K562 (cell line): ENCODE results near the gene YAF2. TPM values are rescaled to one million over a fixed set of nuclear protein-coding genes. Genes with fewer than 3 reads are reported as not detected.

Experiments
- ATAC-seq: fragments of 200-7000 bp; cut with Tn5 transposase; 3 replicates; pipeline ENCODE4 v1.9.1; 2020; ENCODE audit warnings: moderate library complexity
- BruUV-seq: library from RNA; stranded (reverse); fragments of 400-500 nt; replicated peaks from 2 replicates; lab custom pipeline; 2021; lab: Mats Ljungman, UMichigan
- CTCF ChIA-PET: fragments of 300-600 bp; formaldehyde crosslinking; extraction: SDS; loops from one replicate; lab custom pipeline; 2021; ENCODE audit warnings: low intra/inter-chr PET ratio; lab: Yijun Ruan, JAX
- POLR2A ChIA-PET: fragments of 300-600, 350-650 bp; sonication (Branson Sonifier 250); formaldehyde crosslinking; extraction: SDS; loops from one replicate; lab custom pipeline; 2021; ENCODE audit warnings: antibody characterized with exemption, inconsistent platforms; lab: Yijun Ruan, JAX
- DNase-seq, 4 experiments: peaks; one replicate each; pipeline versions ENCODE4 v3.0.0 to v3.0.0-alpha.2; 2011 to 2018; ENCODE audit warnings: low spot score in 3 of 4, mixed read lengths in 3 of 4; ENCODE audit errors: extremely low read depth in 1 of 4
- FAIRE-seq: peaks from 2 replicates; lab custom pipeline; 2011; peaks lifted over from hg19 to GRCh38; lab: Jason Lieb, UNC
- H2AFZ ChIP-seq: 2 replicates; pipeline ENCODE4 v1.6.0; 2011; ENCODE audit warnings: low read depth, low read length, control low read depth, inconsistent platforms
- H3K27ac ChIP-seq: fragments of 200-600 bp; 3 replicates; pipeline ENCODE4 v1.8.0; 2011; ENCODE audit warnings: low read depth, mild to moderate bottlenecking, control low read depth, inconsistent platforms, low read length, moderate library complexity, mixed read lengths; ENCODE audit errors: extremely low read depth
- H3K27me3 ChIP-seq, 2 experiments: fragments of 300-600 bp in 1 of 2; 2 replicates in 1 of 2; 3 replicates in 1 of 2; pipeline versions ENCODE4 v1.6.0 to v1.8.0; 2011; ENCODE audit warnings: inconsistent platforms in 2 of 2, low read length in 2 of 2, mild to moderate bottlenecking in 1 of 2, mixed read lengths in 1 of 2, moderate library complexity in 1 of 2; ENCODE audit not compliant: control insufficient read depth in 2 of 2, insufficient read depth in 2 of 2
- H3K36me3 ChIP-seq: fragments of 300-600 bp; 3 replicates; pipeline ENCODE4 v1.8.0; 2011; ENCODE audit warnings: mild to moderate bottlenecking, low read length, inconsistent platforms; ENCODE audit not compliant: control insufficient read depth, insufficient read depth
- H3K4me1 ChIP-seq, 2 experiments: fragments of 200-600 bp in 1 of 2; replicated peaks in 1 of 2; 2 replicates in 1 of 2; 3 replicates in 1 of 2; pipeline versions ENCODE4 v1.5.1 to v1.8.0; 2011; ENCODE audit warnings: inconsistent platforms in 2 of 2, low read length in 2 of 2, mild to moderate bottlenecking in 1 of 2, mixed read lengths in 1 of 2, moderate library complexity in 1 of 2; ENCODE audit not compliant: control insufficient read depth in 2 of 2, insufficient read depth in 2 of 2
- H3K4me2 ChIP-seq: 2 replicates; pipeline ENCODE4 v1.6.1; 2011; ENCODE audit warnings: low read length, control low read depth, inconsistent platforms, mixed read lengths; ENCODE audit not compliant: insufficient read depth
- H3K4me3 ChIP-seq: fragments of 200-600 bp; sonication (generic), shearing (Covaris generic); 2 replicates; pipeline ENCODE4 v1.5.1; 2016; ENCODE audit warnings: control low read depth, inconsistent platforms
- H3K79me2 ChIP-seq: fragments of 200-600 bp; 3 replicates; pipeline ENCODE4 v1.8.0; 2011; ENCODE audit warnings: low read length, inconsistent platforms; ENCODE audit not compliant: control insufficient read depth, insufficient read depth
- H3K9ac ChIP-seq, 2 experiments: 2 replicates each; pipeline versions ENCODE4 v1.6.0 to v1.6.1; 2011; ENCODE audit warnings: low read depth in 2 of 2, low read length in 2 of 2, control low read depth in 1 of 2, inconsistent platforms in 1 of 2, mild to moderate bottlenecking in 1 of 2, mixed read lengths in 1 of 2; ENCODE audit not compliant: insufficient read depth in 1 of 2
- H3K9me1 ChIP-seq: one replicate; pipeline ENCODE4 v1.6.0; 2011; ENCODE audit warnings: inconsistent platforms, mild to moderate bottlenecking, low read length, moderate library complexity; ENCODE audit not compliant: control insufficient read depth, insufficient read depth
- H3K9me3 ChIP-seq: replicated peaks from 2 replicates; pipeline ENCODE4 v1.5.1; 2011; ENCODE audit warnings: low read depth, low read length, inconsistent platforms; ENCODE audit not compliant: control insufficient read depth, insufficient read depth
- H4K20me1 ChIP-seq: replicated peaks from 2 replicates; pipeline ENCODE4 v1.6.1; 2011; ENCODE audit warnings: low read length, inconsistent platforms, mixed read lengths; ENCODE audit not compliant: control insufficient read depth, insufficient read depth
- CBX5 ChIP-seq: IDR thresholded peaks from 2 replicates; pipeline ENCODE4 v1.6.1; 2014; ENCODE audit warnings: low read depth, borderline replicate concordance
- E2F4 ChIP-seq: sonication (generic); formaldehyde crosslinking; IDR thresholded peaks from 2 replicates; pipeline ENCODE4 v1.8.0; 2022; ENCODE audit warnings: mild to moderate bottlenecking, low read depth, missing genetic modification reagents
- E2F6 ChIP-seq, 2 experiments: IDR thresholded peaks; 2 replicates each; pipeline ENCODE4 v1.6.1; 2011; ENCODE audit warnings: borderline replicate concordance in 1 of 2, control low read depth in 1 of 2, low read depth in 1 of 2, low read length in 1 of 2, mild to moderate bottlenecking in 1 of 2, mixed read lengths in 1 of 2, moderate library complexity in 1 of 2; ENCODE audit not compliant: insufficient read depth in 1 of 2, insufficient read length in 1 of 2, poor library complexity in 1 of 2, severe bottlenecking in 1 of 2; ENCODE audit errors: extremely low read depth in 1 of 2
- FOXM1 ChIP-seq, 2 experiments: fragments of 450-650 bp in 1 of 2; sonication (generic) in 1 of 2; formaldehyde crosslinking in 1 of 2; IDR thresholded peaks; 2 replicates each; pipeline versions ENCODE4 v1.6.1 to v1.9.0; 2017 to 2022; ENCODE audit warnings: low read depth in 2 of 2, mild to moderate bottlenecking in 2 of 2, missing genetic modification reagents in 1 of 2, moderate library complexity in 1 of 2
- HINFP ChIP-seq: fragments of 450-650 bp; conservative IDR thresholded peaks from 2 replicates; pipeline ENCODE4 v1.6.1; 2016; ENCODE audit warnings: missing genetic modification characterization, low read depth, mild to moderate bottlenecking, control low read depth, missing compliant biosample characterization
- ILF3 ChIP-seq: fragments of 450-650 bp; IDR thresholded peaks from 2 replicates; pipeline ENCODE4 v1.6.1; 2018; ENCODE audit warnings: antibody characterized with exemption, mild to moderate bottlenecking, moderate library complexity, borderline replicate concordance
- LARP7 ChIP-seq: fragments of 450-650 bp; IDR thresholded peaks from 2 replicates; pipeline ENCODE4 v1.6.1; 2016
- NR2F6 ChIP-seq: fragments of 450-650 bp; formaldehyde crosslinking; IDR thresholded peaks from 2 replicates; pipeline ENCODE4 v1.4.0; 2020; ENCODE audit warnings: mild to moderate bottlenecking
- RBM25 ChIP-seq: fragments of 200-400 bp; formaldehyde crosslinking; IDR thresholded peaks from 2 replicates; pipeline ENCODE4 v1.6.1; 2018; ENCODE audit warnings: low read length, low read depth, moderate library complexity; ENCODE audit not compliant: severe bottlenecking
- RNF219 ChIP-seq: fragments of 250-450 bp; sonication (Bioruptor Pico); IDR thresholded peaks from 2 replicates; pipeline ENCODE4 v1.5.0; 2022; ENCODE audit warnings: mild to moderate bottlenecking
- SLC30A9 ChIP-seq: fragments of 250-450 bp; sonication (Bioruptor Pico); IDR thresholded peaks from 2 replicates; pipeline ENCODE4 v1.8.0; 2022; ENCODE audit warnings: mild to moderate bottlenecking, moderate library complexity
- SUPT5H ChIP-seq: fragments of 450-650 bp; IDR thresholded peaks from 2 replicates; pipeline ENCODE4 v1.6.1; 2016
- ZBTB17 ChIP-seq: fragments of 450-650 bp; formaldehyde crosslinking; IDR thresholded peaks from 2 replicates; pipeline ENCODE4 v1.4.0; 2020; ENCODE audit warnings: mild to moderate bottlenecking
- ZNF431 ChIP-seq: sonication (generic); formaldehyde crosslinking; IDR thresholded peaks from 2 replicates; pipeline ENCODE4 v1.8.0; 2022; ENCODE audit warnings: mild to moderate bottlenecking, missing genetic modification reagents
- ZNF586 ChIP-seq: fragments of 450-650 bp; formaldehyde crosslinking; conservative IDR thresholded peaks from 2 replicates; pipeline ENCODE4 v1.4.0; 2020; ENCODE audit warnings: mild to moderate bottlenecking, moderate library complexity
- WGBS: fragments of 100-300 bp; shearing (Covaris generic); methylation state at CpG from one replicate; pipeline ENCODE4 v1.1.6; 2016; ENCODE audit warnings: low coverage, mixed read lengths; ENCODE audit not compliant: insufficient coverage; ENCODE audit errors: missing lambda C conversion rate; 5-methylcytosine and 5-hydroxymethylcytosine counted together
- in situ Hi-C: fragments of 300-500 bp; cut with MboI; formaldehyde crosslinking; loops from 4 replicates; pipeline ENCODE4 v1.15.0; 2018; ENCODE audit warnings: inconsistent platforms, mixed read lengths
- intact Hi-C: fragments of 100-400 bp; cut with micrococcal nuclease; formaldehyde crosslinking; loops from 2 replicates; pipeline ENCODE4 v1.14.2; 2022
- polyA plus RNA-seq, 8 experiments: library from polyadenylated mRNA; depleted of rRNA in 4 of 8; stranded (reverse) in 5 of 8; unstranded in 3 of 8; fragments of >200 nt; fragmentation: Nextera tagmentation in 2 of 8; fragmentation: Illumina TruSeq in 1 of 8; extraction: Ambion mirVana in 2 of 8; extraction: Trizol in 1 of 8; gene quantifications; 2 replicates each; pipeline versions ENCODE4 v1.2.1 to v1.2.3, GENCODE V29; 2011 to 2014; ENCODE audit warnings: inconsistent platforms in 1 of 8, missing spikeins in 1 of 8
- total RNA-seq, 7 experiments: library from RNA; depleted of rRNA in 6 of 7; stranded (reverse); fragments of >200 nt in 6 of 7; fragmentation: Illumina TruSeq in 2 of 7; extraction: Trizol in 2 of 7; gene quantifications; 2 replicates each; pipeline versions ENCODE4 v1.2.1 to v1.2.3, GENCODE V29; 2011 to 2021; ENCODE audit warnings: low replicate concordance in 1 of 7

The YAF2 gene
- total and polyA plus RNA-seq, 9 of the 15 experiments (the other 6 are each of a cell fraction or from before 2014, with no cell fraction given): 10.6 to 26.4 (median 21.3) TPM

- no peak for TF ChIP-seq FOXM1 (IDR thresholded peaks at IDR 0.05; ENCODE audit: low read depth)
- no peak for TF ChIP-seq FOXM1 (CRISPR knock-in tag; IDR thresholded peaks at IDR 0.05; ENCODE audit: low read depth)
- TF ChIP-seq E2F6 (IDR thresholded peaks at IDR 0.05; ENCODE audit: borderline replicate concordance in 1 of 2, extremely low read depth in 1 of 2, insufficient read depth in 1 of 2, insufficient read length in 1 of 2, low read depth in 1 of 2, low read length in 1 of 2, poor library complexity in 1 of 2, severe bottlenecking in 1 of 2): no peak
- TF ChIP-seq HINFP: no peak
- no peak for TF ChIP-seq NR2F6 (CRISPR knock-in tag)
Observed at GRCh38 chr12:42277396-42278127, 39.5 kb upstream of the YAF2 start (continued).

- Histone ChIP-seq H4K20me1 (no peaks in the 10 kb centered on the region), H3K4me2 (no peak overlapping the region), H3K27ac (no peak overlapping the region), H3K9ac (no peak overlapping the region), H3K9me1 (no peaks in the 10 kb centered on the region), H3K9me3 (no peaks in the 10 kb centered on the region), H3K4me3 (no peak overlapping the region), H3K79me2 (no peaks in the 10 kb centered on the region), H3K27me3 (peaks cover 4 to 21% of the 10 kb centered on the region in 2 experiments; a peak in 3 of 5 replicates), H3K36me3 (no peaks in the 10 kb centered on the region), H3K4me1 (peaks cover 0 to 6% of the 10 kb centered on the region in 2 experiments; a peak in 2 of 5 replicates), H2AFZ (no peak overlapping the region)
- ATAC-seq (no peak), DNase-seq (no peak), FAIRE-seq (no peak)
- intact Hi-C loops: no loop called here
- ChIA-PET POLR2A (no interaction called here), CTCF (no interaction called here)
- no TSS peak for BruUV-seq
- WGBS: 3% methylated on average over 4 of the region's 4 CpGs
- in situ Hi-C loops: no loop called here
- TF ChIP-seq E2F4 (CRISPR knock-in tag) (no peak), ZNF431 (CRISPR knock-in tag) (no peak), RNF219 (CRISPR knock-in tag) (no peak), CBX5 (no peak), RBM25 (no peak), LARP7 (no peak), ZBTB17 (CRISPR knock-in tag) (no peak), SLC30A9 (no peak), SUPT5H (no peak), ZNF586 (CRISPR knock-in tag) (no peak), ILF3 (no peak)
Observed at GRCh38 chr12:42275499-42275898, 37.5 kb upstream of the YAF2 start.
